Measurements from ENCODE around the gene UBE2F.

GRCh38 chr2:237996021-237996593 is 29.3 kb downstream of the UBE2F start:
- TF ChIP-seq, protein P1, sequence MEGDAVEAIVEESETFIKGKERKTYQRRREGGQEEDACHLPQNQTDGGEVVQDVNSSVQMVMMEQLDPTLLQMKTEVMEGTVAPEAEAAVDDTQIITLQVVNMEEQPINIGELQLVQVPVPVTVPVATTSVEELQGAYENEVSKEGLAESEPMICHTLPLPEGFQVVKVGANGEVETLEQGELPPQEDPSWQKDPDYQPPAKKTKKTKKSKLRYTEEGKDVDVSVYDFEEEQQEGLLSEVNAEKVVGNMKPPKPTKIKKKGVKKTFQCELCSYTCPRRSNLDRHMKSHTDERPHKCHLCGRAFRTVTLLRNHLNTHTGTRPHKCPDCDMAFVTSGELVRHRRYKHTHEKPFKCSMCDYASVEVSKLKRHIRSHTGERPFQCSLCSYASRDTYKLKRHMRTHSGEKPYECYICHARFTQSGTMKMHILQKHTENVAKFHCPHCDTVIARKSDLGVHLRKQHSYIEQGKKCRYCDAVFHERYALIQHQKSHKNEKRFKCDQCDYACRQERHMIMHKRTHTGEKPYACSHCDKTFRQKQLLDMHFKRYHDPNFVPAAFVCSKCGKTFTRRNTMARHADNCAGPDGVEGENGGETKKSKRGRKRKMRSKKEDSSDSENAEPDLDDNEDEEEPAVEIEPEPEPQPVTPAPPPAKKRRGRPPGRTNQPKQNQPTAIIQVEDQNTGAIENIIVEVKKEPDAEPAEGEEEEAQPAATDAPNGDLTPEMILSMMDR (IDR thresholded peaks at IDR 0.05) = no peak
- no peak for TF ChIP-seq POLR2AphosphoS5 (IDR thresholded peaks at IDR 0.05)
- TF ChIP-seq POLR2A (IDR thresholded peaks at IDR 0.05) = no peak
